NCI-H146 treated with DMSO at 0.1 percent for 48 hours (cell line): ENCODE measurements around the gene SLBP.
"Not testable (repeated sequence)": the region's sequence is repeated elsewhere in the genome, so short reads cannot be mapped to it uniquely, and the experiment has no call there.

Experiments
- DNase-seq: peaks from one replicate; lab custom pipeline; 2025; ENCODE audit not compliant: unreplicated experiment; lab: John Stamatoyannopoulos, UW

Gene SLBP

DNA sequence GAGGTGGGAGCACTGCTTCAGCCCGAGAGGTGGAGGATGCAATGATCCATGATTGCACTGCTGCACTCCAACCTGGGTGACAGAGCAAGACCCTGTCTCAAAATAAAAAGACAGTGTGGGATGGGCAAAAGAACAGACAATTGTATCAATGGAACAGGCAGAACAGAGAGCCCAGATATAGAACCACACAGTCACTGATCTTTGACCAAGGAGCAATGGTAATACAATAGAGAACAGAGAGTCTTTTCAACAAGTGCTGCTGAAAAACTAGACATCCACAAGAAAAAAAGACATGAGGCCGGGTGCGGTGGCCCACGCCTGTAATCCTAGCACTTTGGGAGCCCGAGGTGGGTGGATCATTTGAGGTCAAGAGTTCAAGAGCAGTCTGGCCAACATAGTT, 33.9 kb downstream of the SLBP start:
- DNase-seq = no peak

GRCh38 chr4:1676605-1677525, 35.3 kb downstream of the SLBP start:
- no peak for DNase-seq

DNA sequence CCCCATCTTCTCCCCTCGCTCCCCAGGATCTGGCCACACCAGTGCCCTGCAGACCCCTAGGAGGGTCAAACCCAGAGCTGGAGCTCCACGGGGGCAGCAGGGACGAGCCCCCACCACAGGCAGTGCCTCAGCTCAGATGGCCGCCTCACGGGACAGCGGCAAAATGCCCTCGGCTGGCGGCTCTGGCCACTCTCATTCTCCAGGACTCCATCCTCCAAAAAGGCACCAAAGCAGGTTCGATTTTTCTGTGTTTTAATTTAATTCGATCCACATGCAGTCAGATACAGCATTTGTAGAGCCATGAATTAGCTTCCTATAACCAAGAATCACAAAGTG, 36.3 kb downstream of the SLBP start:
- no peak for DNase-seq

- no peak for DNase-seq
Measured at GRCh38 chr4:1675136-1675801, 36.9 kb downstream of the SLBP start.

- DNase-seq = no peak
Measured at GRCh38 chr4:1674682-1675081, 37.4 kb downstream of the SLBP start.

DNA sequence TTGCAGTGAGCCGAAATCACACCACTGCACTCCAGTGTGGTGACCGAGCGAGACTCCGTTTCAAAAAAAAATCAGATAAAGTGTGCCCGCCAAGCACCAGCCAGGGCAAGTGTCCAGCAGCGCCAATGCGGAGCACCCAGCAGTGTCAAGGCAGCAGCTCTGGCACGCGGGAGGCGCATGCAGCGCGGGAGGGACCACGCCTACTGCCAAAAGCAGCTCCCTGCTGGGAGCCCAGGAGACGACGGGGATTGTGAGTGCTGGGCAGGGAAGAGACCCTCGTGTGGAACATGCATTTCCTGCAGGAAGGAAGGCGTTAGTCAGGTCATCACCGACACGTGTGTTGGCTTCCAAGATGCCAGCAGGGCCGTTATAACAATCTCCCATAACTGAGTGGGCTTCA, 38.4 kb downstream of the SLBP start:
- no peak for DNase-seq

DNA sequence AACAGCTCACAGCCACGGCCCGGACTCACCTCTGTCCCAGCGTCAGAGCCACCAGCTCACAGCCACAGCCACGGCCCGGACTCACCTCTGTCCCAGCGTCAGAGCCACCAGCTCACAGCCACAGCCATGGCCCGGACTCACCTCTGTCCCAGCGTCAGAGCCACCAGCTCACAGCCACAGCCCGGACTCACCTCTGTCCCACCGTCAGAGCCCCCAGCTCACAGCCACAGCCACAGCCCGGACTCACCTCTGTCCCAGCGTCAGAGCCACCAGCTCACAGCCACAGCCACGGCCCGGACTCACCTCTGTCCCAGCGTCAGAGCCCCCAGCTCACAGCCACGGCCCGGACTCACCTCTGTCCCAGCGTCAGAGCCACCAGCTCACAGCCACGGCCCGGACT, 41.1 kb downstream of the SLBP start:
- DNase-seq = not testable (repeated sequence)

DNA sequence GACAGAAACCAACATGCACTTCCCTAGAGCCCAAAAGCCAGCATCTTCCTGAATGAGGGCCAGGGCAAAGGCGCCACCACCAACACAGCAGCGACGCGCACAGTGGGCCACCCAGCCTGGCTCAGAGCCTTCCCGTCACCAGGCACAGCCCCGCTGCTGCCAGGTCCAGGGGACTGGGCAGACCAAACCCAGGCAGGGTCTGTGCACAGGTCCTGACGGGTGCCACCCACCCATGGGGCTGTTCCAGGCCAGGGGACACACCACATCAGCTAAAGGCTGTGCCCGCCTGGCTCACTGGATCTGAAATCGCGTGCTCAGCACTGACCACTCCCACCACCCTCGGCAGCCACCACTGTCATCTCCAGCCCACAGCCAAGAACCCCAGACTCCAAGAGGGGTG, 41.8 kb downstream of the SLBP start:
- DNase-seq = no peak

GRCh38 chr4:1669850-1670249, 42.3 kb downstream of the SLBP start:
- DNase-seq = no peak

DNA sequence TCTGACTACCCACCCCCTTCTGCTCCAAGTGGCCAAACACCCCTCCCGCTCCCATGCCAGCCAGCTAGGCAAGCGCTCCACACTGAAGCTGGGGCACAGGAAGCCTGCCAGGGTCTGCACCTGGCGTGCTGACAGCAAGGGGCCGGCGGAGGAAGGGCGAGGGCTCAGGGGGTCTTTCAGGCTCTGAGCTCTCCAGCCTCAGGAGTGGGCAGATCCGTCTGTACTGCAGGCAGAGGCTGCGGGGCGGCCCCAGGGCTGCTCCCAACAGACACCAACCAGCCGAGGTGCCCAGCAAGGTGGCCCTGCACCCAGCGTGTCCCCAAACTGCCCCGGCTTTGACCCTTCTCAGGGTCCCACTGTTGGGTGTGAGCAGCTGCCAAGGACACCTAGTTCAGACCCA, 42.8 kb downstream of the SLBP start:
- DNase-seq = no peak

DNA sequence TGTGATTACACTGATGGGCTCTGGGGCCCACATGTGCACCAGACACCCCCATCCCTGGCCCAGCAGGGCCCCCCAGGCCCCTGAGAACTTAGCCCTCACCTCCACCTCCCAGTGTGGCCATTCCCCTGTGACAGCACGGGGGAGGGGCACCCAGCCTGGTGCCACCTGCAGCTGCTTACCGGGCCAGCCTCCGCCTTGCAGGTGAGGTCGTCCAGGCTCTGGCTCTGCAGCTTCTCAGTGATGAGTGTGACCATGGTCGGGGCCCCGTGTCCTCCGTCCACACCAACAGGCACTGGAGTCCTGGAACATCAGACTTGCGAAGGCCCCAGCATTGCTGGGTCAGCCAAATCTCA, 43.7 kb downstream of the SLBP start:
- no peak for DNase-seq

- DNase-seq = no peak
Measured at GRCh38 chr4:1667273-1667672, 44.8 kb downstream of the SLBP start.

GRCh38 chr4:1666391-1666790, 45.7 kb downstream of the SLBP start:
- DNase-seq = no peak

GRCh38 chr4:1664141-1664540, 48.0 kb downstream of the SLBP start:
- DNase-seq = no peak

- no peak for DNase-seq
Measured at GRCh38 chr4:1663549-1663948, 48.6 kb downstream of the SLBP start.

GRCh38 chr4:1661695-1662094, 50.4 kb downstream of the SLBP start:
- no peak for DNase-seq

DNA sequence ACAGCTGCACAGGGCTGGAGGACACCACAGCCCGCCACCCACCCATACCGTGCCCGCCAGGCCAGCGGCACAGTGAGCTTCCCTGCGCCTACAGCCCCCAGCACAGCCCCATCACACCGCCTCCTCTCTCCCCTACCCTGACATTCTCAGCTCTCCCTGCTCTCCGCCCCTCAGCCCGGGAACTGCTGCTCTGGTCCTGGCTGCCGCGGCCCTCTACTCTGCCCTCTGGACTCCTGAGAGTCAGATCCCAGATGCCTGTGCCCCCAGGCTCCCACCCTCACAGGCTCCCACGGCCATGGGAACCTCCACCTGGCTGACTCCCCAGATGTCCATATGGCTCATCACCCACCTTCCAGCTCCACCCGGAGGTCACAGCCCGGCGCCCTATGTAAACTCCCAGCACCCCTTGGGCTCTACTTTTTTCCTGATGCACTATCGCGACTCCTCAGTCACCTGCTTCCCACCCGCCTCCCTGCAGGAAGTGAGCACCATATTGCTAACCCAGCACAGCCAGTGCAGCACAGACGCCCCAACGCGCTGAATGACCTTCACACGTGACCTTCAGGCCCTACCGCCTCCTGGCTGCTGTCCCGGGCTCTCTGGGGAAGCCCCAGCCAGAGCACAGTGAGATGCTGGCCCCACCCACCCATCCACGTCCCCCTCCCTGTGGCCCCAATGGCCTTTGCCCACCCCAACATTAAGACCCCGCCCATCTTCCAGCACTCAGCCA, 51.0 kb downstream of the SLBP start:
- no peak for DNase-seq

DNA sequence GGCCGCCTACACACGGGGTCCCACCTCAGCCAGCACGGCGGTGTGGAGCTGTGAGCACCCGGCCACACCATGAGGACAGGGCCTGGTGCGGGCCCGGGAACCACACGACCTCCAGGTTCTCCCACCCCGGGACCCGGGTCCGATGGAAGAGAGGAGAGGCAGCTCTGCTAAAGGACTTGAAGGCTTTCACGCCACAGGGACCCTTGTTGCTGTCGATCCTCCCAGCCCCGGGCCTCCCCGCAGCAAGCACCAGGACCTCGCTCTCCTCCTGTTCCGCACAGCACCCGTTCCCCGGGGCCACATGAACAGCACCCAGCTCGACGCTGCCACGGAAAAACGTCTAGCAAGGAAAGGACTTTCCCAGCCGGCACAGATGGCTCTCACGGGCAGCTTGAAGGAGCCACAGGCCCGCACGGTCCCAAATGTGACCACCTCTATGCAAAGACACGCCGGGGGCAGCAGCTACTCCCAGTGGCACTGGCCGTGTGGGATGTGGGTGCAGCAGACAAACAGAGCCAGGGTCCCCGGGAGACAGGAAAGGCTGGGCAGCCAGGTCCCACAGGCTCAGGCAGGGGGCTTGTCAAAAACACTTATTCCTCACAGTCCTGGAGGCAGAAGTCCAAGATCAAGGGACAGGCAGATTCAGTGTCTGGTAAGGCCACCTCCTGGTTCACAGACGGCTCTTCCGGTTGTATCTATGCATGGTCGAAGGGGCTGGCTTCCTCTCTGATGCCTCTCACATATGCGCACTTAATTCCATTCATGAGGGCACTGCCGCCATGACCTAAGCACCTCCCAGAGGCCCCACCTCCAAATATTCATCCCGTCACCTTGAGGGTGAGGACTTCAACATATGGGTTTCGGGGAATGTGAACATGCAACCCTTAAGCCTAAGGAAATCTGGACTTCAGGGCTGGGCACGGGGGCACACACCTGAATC, 52.7 kb downstream of the SLBP start:
- no peak for DNase-seq

- no peak for DNase-seq
Measured at GRCh38 chr4:1658581-1658980, 53.5 kb downstream of the SLBP start.

- DNase-seq = no peak
Measured at GRCh38 chr4:1658146-1658545, 54.0 kb downstream of the SLBP start.

DNA sequence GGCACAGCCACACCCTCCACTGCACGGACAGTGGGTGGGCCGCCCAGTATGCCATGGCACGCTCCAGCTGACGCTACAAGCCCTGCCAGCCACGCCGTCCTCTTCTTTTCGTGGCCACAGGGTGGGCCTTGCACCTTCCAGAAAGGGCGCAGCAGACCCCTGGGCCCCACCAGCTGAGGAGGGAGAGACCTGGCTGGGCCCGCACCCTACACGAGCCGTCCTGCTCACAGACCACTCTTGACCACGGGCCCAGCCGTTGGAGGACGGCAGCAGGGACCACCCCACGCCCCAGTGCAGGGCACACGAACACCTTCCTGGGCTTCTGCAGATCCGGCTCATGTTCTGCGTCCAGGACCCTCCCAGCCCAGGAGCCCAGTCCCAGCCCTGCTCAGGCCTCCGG, 55.1 kb downstream of the SLBP start:
- DNase-seq = no peak
